Activated T-helper 17 cell treated with anti-CD3 and anti-CD28 coated beads, Interleukin-2, amount 50 U/mL, for 72 hours (primary cell): ENCODE results near the gene ILK. TPM values are rescaled to one million over a fixed set of nuclear protein-coding genes. Genes with fewer than 3 reads are reported as not detected.
A peak's percentile ranks its signal among the peaks of the same experiment; 100 is the strongest.

Experiments
- ATAC-seq: fragments of 150-1000 bp; cut with Tn5 transposase; replicated peaks from 2 replicates; pipeline ENCODE4 v1.10.0; 2021; ENCODE audit warnings: mild to moderate bottlenecking, moderate library complexity
- H3K27ac Mint-ChIP-seq: one replicate; pipeline ENCODE4 v1.8.0; 2022; ENCODE audit warnings: mixed read lengths
- H3K27me3 Mint-ChIP-seq: one replicate; pipeline ENCODE4 v1.8.0; 2022; ENCODE audit warnings: mixed read lengths
- H3K36me3 Mint-ChIP-seq: one replicate; pipeline ENCODE4 v1.8.0; 2022; ENCODE audit warnings: low read depth, mild to moderate bottlenecking, mixed read lengths
- H3K4me1 Mint-ChIP-seq: one replicate; pipeline ENCODE4 v1.8.0; 2022; ENCODE audit warnings: mixed read lengths
- H3K4me3 Mint-ChIP-seq: one replicate; pipeline ENCODE4 v1.8.0; 2022; ENCODE audit warnings: mild to moderate bottlenecking, mixed read lengths
- H3K9me3 Mint-ChIP-seq: one replicate; pipeline ENCODE4 v1.8.0; 2022; ENCODE audit warnings: mixed read lengths
- total RNA-seq, 2 donors: library from RNA; stranded (reverse); gene quantifications; one replicate each; pipeline ENCODE4 v1.2.3, GENCODE V29; 2022

ILK gene
- total RNA-seq, 2 donors from 2014 or later: 85.0 to 113 TPM

DNA sequence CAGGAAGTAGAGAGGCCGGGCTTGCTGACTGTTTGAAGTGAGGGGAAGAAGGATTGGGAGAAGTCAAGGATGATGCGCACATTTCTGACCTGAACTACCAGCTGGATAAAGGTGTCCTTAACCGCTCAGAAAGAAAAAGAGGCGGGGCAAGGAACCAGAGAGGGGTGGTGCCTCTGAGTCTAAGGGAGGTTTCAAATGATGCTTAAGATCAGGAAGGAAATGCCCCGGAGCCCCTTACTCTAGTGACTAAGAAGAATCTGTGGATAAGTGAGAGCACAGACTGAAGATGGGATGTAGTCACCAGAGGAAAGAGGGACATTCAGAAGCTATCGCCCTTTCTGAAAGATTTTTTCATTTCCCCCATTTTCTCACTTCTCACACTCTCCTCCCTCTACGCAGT lies 39.4 kb downstream of the ILK start:
- H3K27ac Mint-ChIP-seq: no peak overlapping the region
- H3K9me3 Mint-ChIP-seq: no peaks in the 10 kb centered on the region
- H3K27me3 Mint-ChIP-seq: no peaks in the 10 kb centered on the region
- H3K36me3 Mint-ChIP-seq: no peaks in the 10 kb centered on the region
- ATAC-seq: no peak
- no peak overlapping the region for H3K4me3 Mint-ChIP-seq
- no peaks in the 10 kb centered on the region for H3K4me1 Mint-ChIP-seq

DNA sequence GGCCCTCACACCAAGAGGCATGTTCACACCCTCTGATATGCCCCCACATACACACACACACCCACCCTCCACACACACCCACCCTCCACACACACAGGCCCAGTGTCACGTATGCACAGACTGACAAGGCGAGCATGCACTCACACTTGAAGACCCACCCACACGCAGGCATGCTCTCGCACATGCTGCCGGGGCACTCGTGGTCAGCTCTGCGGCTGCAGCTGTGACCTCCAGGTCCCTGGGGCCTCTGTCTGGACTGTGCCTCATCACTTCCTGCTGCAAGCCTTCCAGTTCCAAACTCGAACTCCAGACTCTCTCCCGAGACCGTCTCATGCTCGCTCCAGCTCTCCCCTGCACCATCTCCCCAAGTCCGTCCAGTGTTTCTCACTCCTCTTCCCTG lies 42.5 kb downstream of the ILK start:
- no peaks in the 10 kb centered on the region for H3K27me3 Mint-ChIP-seq
- H3K4me3 Mint-ChIP-seq: no peak overlapping the region
- H3K36me3 Mint-ChIP-seq: no peaks in the 10 kb centered on the region
- H3K9me3 Mint-ChIP-seq: no peaks in the 10 kb centered on the region
- H3K4me1 Mint-ChIP-seq: no peaks in the 10 kb centered on the region
- no peak for ATAC-seq
- H3K27ac Mint-ChIP-seq: no peak overlapping the region

- no peaks in the 10 kb centered on the region for H3K36me3 Mint-ChIP-seq
- H3K27me3 Mint-ChIP-seq: no peaks in the 10 kb centered on the region
- H3K4me1 Mint-ChIP-seq: no peaks in the 10 kb centered on the region
- no peak overlapping the region for H3K4me3 Mint-ChIP-seq
- no peaks in the 10 kb centered on the region for H3K9me3 Mint-ChIP-seq
- no peak overlapping the region for H3K27ac Mint-ChIP-seq
- ATAC-seq: peak; percentile 7
Observed at GRCh38 chr11:6646576-6646917, 43.0 kb downstream of the ILK start.

DNA sequence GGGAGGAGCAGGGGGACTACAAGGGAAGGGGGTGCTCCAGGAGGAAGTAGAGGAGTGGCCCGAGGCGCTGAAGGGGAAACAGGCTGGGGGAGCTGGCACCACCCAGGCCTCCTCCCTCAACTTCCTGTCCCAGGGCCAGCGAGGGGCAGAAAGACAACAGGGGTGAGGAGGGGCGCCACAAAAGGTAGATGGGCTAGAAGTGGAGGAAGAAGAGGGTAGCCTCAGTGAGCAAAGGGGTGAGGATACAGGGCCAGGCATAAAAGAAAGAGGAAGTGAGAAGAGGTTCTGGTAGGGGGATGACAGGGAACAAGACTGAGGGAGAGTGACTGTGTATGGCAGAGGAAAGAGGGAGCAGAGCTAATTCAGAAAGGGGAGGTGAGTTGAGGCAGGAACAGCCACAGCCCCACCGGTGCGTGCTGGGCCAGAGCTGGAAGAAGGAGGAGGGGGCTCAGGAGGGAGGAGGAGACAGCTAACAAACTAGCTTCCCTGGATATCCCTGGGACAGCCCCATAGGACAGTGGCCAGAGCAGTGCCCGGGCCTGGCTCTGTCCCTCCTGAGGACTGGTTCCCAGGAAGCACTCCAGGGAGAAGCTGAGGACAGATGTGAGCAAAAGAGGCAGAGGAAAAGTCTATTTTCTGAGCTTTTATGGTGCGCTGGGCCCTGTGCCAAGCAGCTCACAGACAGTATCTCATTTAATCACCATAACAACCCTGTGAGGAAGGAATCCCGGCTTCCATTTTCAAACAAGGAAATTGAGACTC lies 43.5 kb downstream of the ILK start:
- Mint-ChIP-seq H3K9me3 (no peaks in the 10 kb centered on the region), H3K27ac (no peak overlapping the region), H3K4me3 (no peak overlapping the region), H3K4me1 (no peaks in the 10 kb centered on the region), H3K36me3 (no peaks in the 10 kb centered on the region), H3K27me3 (no peaks in the 10 kb centered on the region)
- ATAC-seq: peak; percentile 71

DNA sequence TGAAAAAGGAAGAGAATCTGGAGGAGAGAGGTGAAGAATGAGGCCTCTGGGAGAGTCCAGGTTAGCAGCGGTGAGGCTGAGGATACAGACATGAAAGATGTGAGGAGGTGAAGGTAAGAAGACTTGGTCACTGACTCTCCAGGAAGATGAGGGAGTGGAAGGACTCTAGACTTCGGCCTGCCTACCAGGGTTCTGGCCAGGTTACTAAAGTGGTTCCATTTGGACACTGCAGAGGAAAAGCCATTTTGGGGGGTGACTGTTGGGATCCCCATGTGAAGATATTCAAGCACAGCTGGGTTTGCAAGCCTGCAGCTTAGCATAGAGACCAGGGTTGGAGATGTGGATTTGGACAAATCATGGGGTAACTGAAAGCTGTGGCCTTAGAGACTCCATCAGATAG lies 44.3 kb downstream of the ILK start:
- no peaks in the 10 kb centered on the region for H3K9me3 Mint-ChIP-seq
- ATAC-seq: no peak
- no peaks in the 10 kb centered on the region for H3K4me1 Mint-ChIP-seq
- no peak overlapping the region for H3K4me3 Mint-ChIP-seq
- H3K36me3 Mint-ChIP-seq: no peaks in the 10 kb centered on the region
- no peaks in the 10 kb centered on the region for H3K27me3 Mint-ChIP-seq
- H3K27ac Mint-ChIP-seq: no peak overlapping the region

- no peak for ATAC-seq
- H3K4me1 Mint-ChIP-seq: no peaks in the 10 kb centered on the region
- H3K9me3 Mint-ChIP-seq: no peaks in the 10 kb centered on the region
- H3K27me3 Mint-ChIP-seq: no peaks in the 10 kb centered on the region
- no peak overlapping the region for H3K27ac Mint-ChIP-seq
- H3K36me3 Mint-ChIP-seq: no peaks in the 10 kb centered on the region
- H3K4me3 Mint-ChIP-seq: no peak overlapping the region
Observed at GRCh38 chr11:6648501-6648900, 44.9 kb downstream of the ILK start.

- H3K9me3 Mint-ChIP-seq: no peaks in the 10 kb centered on the region
- ATAC-seq: no peak
- no peak overlapping the region for H3K27ac Mint-ChIP-seq
- no peak overlapping the region for H3K4me3 Mint-ChIP-seq
- H3K36me3 Mint-ChIP-seq: no peaks in the 10 kb centered on the region
- H3K27me3 Mint-ChIP-seq: no peaks in the 10 kb centered on the region
- H3K4me1 Mint-ChIP-seq: no peaks in the 10 kb centered on the region
Observed at GRCh38 chr11:6650104-6650503, 46.5 kb downstream of the ILK start.

GRCh38 chr11:6650980-6651379 lies 47.4 kb downstream of the ILK start:
- no peaks in the 10 kb centered on the region for H3K9me3 Mint-ChIP-seq
- ATAC-seq: peak; percentile 66
- peaks cover under 1% of the 10 kb centered on the region for H3K27me3 Mint-ChIP-seq
- no peak overlapping the region for H3K27ac Mint-ChIP-seq
- H3K4me3 Mint-ChIP-seq: no peak overlapping the region
- H3K36me3 Mint-ChIP-seq: no peaks in the 10 kb centered on the region
- no peaks in the 10 kb centered on the region for H3K4me1 Mint-ChIP-seq

- ATAC-seq: no peak
- no peak overlapping the region for H3K4me3 Mint-ChIP-seq
- H3K27ac Mint-ChIP-seq: no peak overlapping the region
- no peaks in the 10 kb centered on the region for H3K9me3 Mint-ChIP-seq
- peaks cover 7% of the 10 kb centered on the region for H3K27me3 Mint-ChIP-seq
- H3K4me1 Mint-ChIP-seq: no peaks in the 10 kb centered on the region
- H3K36me3 Mint-ChIP-seq: no peaks in the 10 kb centered on the region
Observed at GRCh38 chr11:6652182-6652581, 48.6 kb downstream of the ILK start.

- Mint-ChIP-seq H3K4me1 (no peaks in the 10 kb centered on the region), H3K36me3 (no peaks in the 10 kb centered on the region)
Observed at GRCh38 chr11:6653097-6653496, 49.5 kb downstream of the ILK start.

GRCh38 chr11:6653656-6654055 lies 50.1 kb downstream of the ILK start:
- no peak for ATAC-seq
- Mint-ChIP-seq H3K36me3 (no peaks in the 10 kb centered on the region), H3K9me3 (no peaks in the 10 kb centered on the region), H3K27ac (no peak overlapping the region), H3K4me1 (no peaks in the 10 kb centered on the region), H3K27me3 (peaks cover 7% of the 10 kb centered on the region), H3K4me3 (no peak overlapping the region)

More at GRCh38 chr11:6653097-6653496, 49.5 kb downstream of the ILK start:
- H3K9me3 Mint-ChIP-seq: no peaks in the 10 kb centered on the region
- H3K27me3 Mint-ChIP-seq: peaks cover 7% of the 10 kb centered on the region
- no peak overlapping the region for H3K4me3 Mint-ChIP-seq
- ATAC-seq: no peak
- H3K27ac Mint-ChIP-seq: no peak overlapping the region

- Mint-ChIP-seq H3K4me1 (no peaks in the 10 kb centered on the region), H3K27ac (no peak overlapping the region), H3K9me3 (no peaks in the 10 kb centered on the region), H3K27me3 (peaks cover 7% of the 10 kb centered on the region), H3K36me3 (no peaks in the 10 kb centered on the region), H3K4me3 (no peak overlapping the region)
- peak; percentile 4 for ATAC-seq
Observed at GRCh38 chr11:6654281-6655019, 50.9 kb downstream of the ILK start.

- H3K27ac Mint-ChIP-seq: no peak overlapping the region
- no peaks in the 10 kb centered on the region for H3K9me3 Mint-ChIP-seq
- H3K4me3 Mint-ChIP-seq: no peak overlapping the region
- H3K4me1 Mint-ChIP-seq: no peaks in the 10 kb centered on the region
- H3K36me3 Mint-ChIP-seq: no peaks in the 10 kb centered on the region
- peak; percentile 72 for ATAC-seq
- peaks cover 7% of the 10 kb centered on the region for H3K27me3 Mint-ChIP-seq
Observed at GRCh38 chr11:6655020-6655789, 51.6 kb downstream of the ILK start.

- ATAC-seq: no peak
- peak within 1 kb of the TSS; percentile 55 for H3K4me3 Mint-ChIP-seq
- no peaks in the 10 kb centered on the region for H3K36me3 Mint-ChIP-seq
- peak within 1 kb of the TSS; percentile 19 for H3K27ac Mint-ChIP-seq
- H3K27me3 Mint-ChIP-seq: peaks cover 7% of the 10 kb centered on the region
- H3K4me1 Mint-ChIP-seq: no peaks in the 10 kb centered on the region
- H3K9me3 Mint-ChIP-seq: no peaks in the 10 kb centered on the region
Observed at GRCh38 chr11:6655790-6656583, 52.4 kb downstream of the ILK start, which contains the start of gene DCHS1. DCHS1 (minus strand) TSS chr11:6655809; CDS start chr11:6641613, 14,196 bp downstream.
